Large intestine (tissue), 3 donors: ENCODE data around the gene CACNA1D. TPM values are rescaled to one million over a fixed set of nuclear protein-coding genes. Genes with fewer than 3 reads are reported as not detected.
"Not testable (repeated sequence)": the region's sequence is repeated elsewhere in the genome, so short reads cannot be mapped to it uniquely, and the experiment has no call there.

Experiments used
- DNase-seq, 2 donors: peaks; one replicate each; pipeline versions ENCODE4 v3.0.0 to v3.0.0-alpha.2; 2013
- H3K27ac ChIP-seq: one replicate; pipeline ENCODE4 v1.5.1; 2013; ENCODE audit warnings: low read length
- H3K27me3 ChIP-seq: 2 replicates; pipeline ENCODE4 v1.6.1; 2013; ENCODE audit warnings: low read length; ENCODE audit not compliant: control insufficient read depth, insufficient read depth
- H3K36me3 ChIP-seq: 2 replicates; pipeline ENCODE4 v1.6.1; 2013; ENCODE audit warnings: low read length; ENCODE audit not compliant: control insufficient read depth, insufficient read depth
- H3K4me1 ChIP-seq: one replicate; pipeline ENCODE4 v1.6.1; 2013; ENCODE audit warnings: low read length; ENCODE audit not compliant: control insufficient read depth, insufficient read depth
- H3K4me3 ChIP-seq: one replicate; pipeline ENCODE4 v1.5.1; 2013; ENCODE audit warnings: low read length
- H3K9me3 ChIP-seq: one replicate; pipeline ENCODE4 v1.6.1; 2013; ENCODE audit warnings: mild to moderate bottlenecking, low read depth, low read length, moderate library complexity; ENCODE audit not compliant: control insufficient read depth
- WGBS: methylation state at CpG from one replicate; pipeline ENCODE4 v1.1.5; 2013; ENCODE audit warnings: low lambda C conversion rate; ENCODE audit not compliant: insufficient coverage; 5-methylcytosine and 5-hydroxymethylcytosine counted together
- polyA plus RNA-seq: library from polyadenylated mRNA; unstranded; fragments of 120-200 nt; gene quantifications from one replicate; pipeline ENCODE4 v1.2.1, GENCODE V29; 2013

CACNA1D gene
- polyA plus RNA-seq, 1 donor = 58.2 TPM

- Histone ChIP-seq H3K27me3 (no peaks in the 10 kb centered on the region), H3K27ac (no peak overlapping the region), H3K4me3 (no peak overlapping the region), H3K36me3 (peaks cover 18% of the 10 kb centered on the region), H3K9me3 (no peaks in the 10 kb centered on the region), H3K4me1 (no peaks in the 10 kb centered on the region)
- no peak for DNase-seq
- 80% methylated on average over 2 of the region's 10 CpGs for WGBS
Measured at GRCh38 chr3:53624061-53624857, 129.8 kb downstream of the CACNA1D start.

GRCh38 chr3:53626876-53627275, 132.5 kb downstream of the CACNA1D start:
- no peak overlapping the region for H3K4me3 ChIP-seq
- no CpG with 5 or more reads among the region's 3 CpGs for WGBS
- DNase-seq = no peak
- H3K9me3 ChIP-seq = no peaks in the 10 kb centered on the region
- no peak overlapping the region for H3K27ac ChIP-seq
- no peaks in the 10 kb centered on the region for H3K27me3 ChIP-seq
- H3K36me3 ChIP-seq = peaks cover 19% of the 10 kb centered on the region
- H3K4me1 ChIP-seq = no peaks in the 10 kb centered on the region

GRCh38 chr3:53628536-53629401, 134.4 kb downstream of the CACNA1D start:
- no peak for DNase-seq
- H3K27ac ChIP-seq = no peak overlapping the region
- no peaks in the 10 kb centered on the region for H3K27me3 ChIP-seq
- H3K36me3 ChIP-seq = peaks cover 21% of the 10 kb centered on the region
- H3K4me1 ChIP-seq = peaks cover 5% of the 10 kb centered on the region
- H3K9me3 ChIP-seq = no peaks in the 10 kb centered on the region
- 100% methylated on average over 1 of the region's 10 CpGs for WGBS
- no peak overlapping the region for H3K4me3 ChIP-seq

- Histone ChIP-seq H3K36me3 (peaks cover 19% of the 10 kb centered on the region), H3K4me1 (peaks cover 5% of the 10 kb centered on the region), H3K27ac (no peak overlapping the region), H3K9me3 (no peaks in the 10 kb centered on the region), H3K27me3 (no peaks in the 10 kb centered on the region), H3K4me3 (no peak overlapping the region)
- 90% methylated on average over 2 of the region's 2 CpGs for WGBS
- no peak for DNase-seq
Measured at GRCh38 chr3:53629402-53629723, 135.0 kb downstream of the CACNA1D start.

- H3K4me1 ChIP-seq = peaks cover 5% of the 10 kb centered on the region
- no peaks in the 10 kb centered on the region for H3K9me3 ChIP-seq
- WGBS = 60% methylated on average over 1 of the region's 3 CpGs
- DNase-seq = no peak
- peaks cover 15% of the 10 kb centered on the region for H3K36me3 ChIP-seq
- no peak overlapping the region for H3K27ac ChIP-seq
- H3K4me3 ChIP-seq = no peak overlapping the region
- no peaks in the 10 kb centered on the region for H3K27me3 ChIP-seq
Measured at GRCh38 chr3:53630547-53630946, 136.1 kb downstream of the CACNA1D start.

- no peaks in the 10 kb centered on the region for H3K9me3 ChIP-seq
- H3K27ac ChIP-seq = no peak overlapping the region
- 5% methylated on average over 4 of the region's 9 CpGs for WGBS
- H3K4me1 ChIP-seq = peaks cover 5% of the 10 kb centered on the region
- DNase-seq = peak in 1 of 2 donors; percentile 40
- no peak overlapping the region for H3K4me3 ChIP-seq
- no peaks in the 10 kb centered on the region for H3K27me3 ChIP-seq
- peaks cover 12% of the 10 kb centered on the region for H3K36me3 ChIP-seq
Measured at GRCh38 chr3:53633197-53633787, 138.9 kb downstream of the CACNA1D start.

- no CpG with 5 or more reads among the region's 3 CpGs for WGBS
- peaks cover 5% of the 10 kb centered on the region for H3K4me1 ChIP-seq
- H3K9me3 ChIP-seq = no peaks in the 10 kb centered on the region
- no peaks in the 10 kb centered on the region for H3K27me3 ChIP-seq
- DNase-seq = no peak
- no peak overlapping the region for H3K27ac ChIP-seq
- no peak overlapping the region for H3K4me3 ChIP-seq
- H3K36me3 ChIP-seq = peaks cover 12% of the 10 kb centered on the region
Measured at GRCh38 chr3:53635041-53635440, 140.6 kb downstream of the CACNA1D start.

GRCh38 chr3:53638806-53639205, 144.4 kb downstream of the CACNA1D start:
- not testable (repeated sequence) for H3K27me3 ChIP-seq, H3K36me3 ChIP-seq, H3K9me3 ChIP-seq, H3K4me3 ChIP-seq, H3K4me1 ChIP-seq, H3K27ac ChIP-seq, DNase-seq
- no CpG with 5 or more reads among the region's 4 CpGs for WGBS

- Histone ChIP-seq H3K4me1 (peaks cover under 1% of the 10 kb centered on the region), H3K27me3 (no peaks in the 10 kb centered on the region), H3K9me3 (no peaks in the 10 kb centered on the region), H3K27ac (no peak overlapping the region), H3K4me3 (no peak overlapping the region), H3K36me3 (no peaks in the 10 kb centered on the region)
- no peak for DNase-seq
- WGBS = 100% methylated on average over 2 of the region's 5 CpGs
Measured at GRCh38 chr3:53641397-53641796, 147.0 kb downstream of the CACNA1D start.

- no peak for DNase-seq
- no peaks in the 10 kb centered on the region for H3K27me3 ChIP-seq
- H3K4me3 ChIP-seq = no peak overlapping the region
- no CpG with 5 or more reads among the region's 4 CpGs for WGBS
- H3K9me3 ChIP-seq = no peaks in the 10 kb centered on the region
- H3K4me1 ChIP-seq = peaks cover 3% of the 10 kb centered on the region
- no peaks in the 10 kb centered on the region for H3K36me3 ChIP-seq
- no peak overlapping the region for H3K27ac ChIP-seq
Measured at GRCh38 chr3:53642211-53642610, 147.8 kb downstream of the CACNA1D start.
